GM21717 (cell line): ENCODE results near the gene EXOC4.

Experiments
- ATAC-seq: cut with Tn5 transposase; IDR thresholded peaks from one replicate; pipeline ENCODE4 v1.9.1; 2021; ENCODE audit warnings: mild to moderate bottlenecking, moderate library complexity; ENCODE audit not compliant: unreplicated experiment

The EXOC4 gene

GRCh38 chr7:133654547-133654946 is 401.7 kb downstream of the EXOC4 start:
- no peak for ATAC-seq

- ATAC-seq: no peak
Observed at GRCh38 chr7:133662276-133662675, 409.4 kb downstream of the EXOC4 start.

GRCh38 chr7:133662830-133663229 is 410.0 kb downstream of the EXOC4 start:
- ATAC-seq: no peak

GRCh38 chr7:133664528-133664927 is 411.6 kb downstream of the EXOC4 start:
- ATAC-seq: no peak

GRCh38 chr7:133668296-133669060 is 415.6 kb downstream of the EXOC4 start:
- ATAC-seq: no peak

- no peak for ATAC-seq
Observed at GRCh38 chr7:133669061-133669455, 416.2 kb downstream of the EXOC4 start.

GRCh38 chr7:133670250-133670649 is 417.4 kb downstream of the EXOC4 start:
- ATAC-seq: no peak

GRCh38 chr7:133672866-133673265 is 420.0 kb downstream of the EXOC4 start:
- no peak for ATAC-seq

GRCh38 chr7:133674079-133674763 is 421.3 kb downstream of the EXOC4 start:
- ATAC-seq: no peak

GRCh38 chr7:133675510-133676218 is 422.8 kb downstream of the EXOC4 start:
- no peak for ATAC-seq

- ATAC-seq: no peak
Observed at GRCh38 chr7:133676805-133677370, 424.0 kb downstream of the EXOC4 start.

- no peak for ATAC-seq
Observed at GRCh38 chr7:133678137-133678814, 425.4 kb downstream of the EXOC4 start.

GRCh38 chr7:133679977-133680376 is 427.1 kb downstream of the EXOC4 start:
- no peak for ATAC-seq

GRCh38 chr7:133681529-133681928 is 428.7 kb downstream of the EXOC4 start:
- ATAC-seq: no peak

GRCh38 chr7:133682364-133683181 is 429.7 kb downstream of the EXOC4 start:
- no peak for ATAC-seq

GRCh38 chr7:133683182-133683454 is 430.2 kb downstream of the EXOC4 start:
- ATAC-seq: no peak

- ATAC-seq: no peak
Observed at GRCh38 chr7:133688483-133689239, 435.8 kb downstream of the EXOC4 start.

- ATAC-seq: no peak
Observed at GRCh38 chr7:133690740-133691139, 437.9 kb downstream of the EXOC4 start.

- ATAC-seq: no peak
Observed at GRCh38 chr7:133691727-133692610, 439.1 kb downstream of the EXOC4 start.
